ENCODE measurements around the gene LMNA. TPM values are rescaled to one million over a fixed set of nuclear protein-coding genes. Genes with fewer than 3 reads are reported as not detected.
A peak's percentile ranks its signal among the peaks of the same experiment; 100 is the strongest.

Gene LMNA
- total RNA-seq, 1 experiment from 2014 or later: 1,568 TPM

- Histone ChIP-seq H3K9me3 (no peaks in the 10 kb centered on the region), H3K27me3 (no peaks in the 10 kb centered on the region), H3K36me3 (peaks cover 58% of the 10 kb centered on the region), H3K4me3 (no peak overlapping the region)
- peak; percentile 51 for DNase-seq
Measured at GRCh38 chr1:156140879-156141707, 26.6 kb downstream of the LMNA start.

GRCh38 chr1:156143765-156144489 is 29.4 kb downstream of the LMNA start:
- Histone ChIP-seq H3K4me3 (no peak overlapping the region), H3K27me3 (no peaks in the 10 kb centered on the region), H3K36me3 (peaks cover 30% of the 10 kb centered on the region), H3K9me3 (no peaks in the 10 kb centered on the region)
- DNase-seq: no peak

GRCh38 chr1:156144742-156145141 is 30.2 kb downstream of the LMNA start:
- no peak for DNase-seq
- Histone ChIP-seq H3K9me3 (no peaks in the 10 kb centered on the region), H3K27me3 (no peaks in the 10 kb centered on the region), H3K4me3 (no peak overlapping the region), H3K36me3 (peaks cover 23% of the 10 kb centered on the region)

GRCh38 chr1:156145650-156146019 is 31.1 kb downstream of the LMNA start:
- DNase-seq: no peak
- Histone ChIP-seq H3K36me3 (peaks cover 14% of the 10 kb centered on the region), H3K9me3 (no peaks in the 10 kb centered on the region), H3K27me3 (no peaks in the 10 kb centered on the region), H3K4me3 (0 out of 2 replicates have a peak overlapping the region, but pooled peaks have one; percentile 0)

- DNase-seq: peak; percentile 95
- Histone ChIP-seq H3K9me3 (no peaks in the 10 kb centered on the region), H3K27me3 (no peaks in the 10 kb centered on the region), H3K4me3 (no peak overlapping the region), H3K36me3 (peaks cover 9% of the 10 kb centered on the region)
Measured at GRCh38 chr1:156146020-156146768, 31.7 kb downstream of the LMNA start.

- DNase-seq: peak; percentile 65
- Histone ChIP-seq H3K9me3 (no peaks in the 10 kb centered on the region), H3K36me3 (peaks cover 3% of the 10 kb centered on the region), H3K27me3 (no peaks in the 10 kb centered on the region), H3K4me3 (no peak overlapping the region)
Measured at GRCh38 chr1:156146769-156147405, 32.4 kb downstream of the LMNA start.

GRCh38 chr1:156148216-156148615 is 33.7 kb downstream of the LMNA start:
- H3K36me3 ChIP-seq: no peaks in the 10 kb centered on the region; the same call in 1 of the 2 replicates
- H3K27me3 ChIP-seq: no peaks in the 10 kb centered on the region
- no peaks in the 10 kb centered on the region for H3K9me3 ChIP-seq
- H3K4me3 ChIP-seq: no peak overlapping the region
- DNase-seq: no peak

GRCh38 chr1:156149374-156150332 is 35.1 kb downstream of the LMNA start:
- no peak for DNase-seq
- Histone ChIP-seq H3K27me3 (no peaks in the 10 kb centered on the region), H3K36me3 (no peaks in the 10 kb centered on the region; the same call in 1 of the 2 replicates), H3K9me3 (no peaks in the 10 kb centered on the region), H3K4me3 (no peak overlapping the region)

- Histone ChIP-seq H3K9me3 (no peaks in the 10 kb centered on the region), H3K27me3 (no peaks in the 10 kb centered on the region), H3K4me3 (no peak overlapping the region), H3K36me3 (no peaks in the 10 kb centered on the region)
- no peak for DNase-seq
Measured at GRCh38 chr1:156150333-156151011, 36.0 kb downstream of the LMNA start.

- no peaks in the 10 kb centered on the region for H3K27me3 ChIP-seq
- H3K36me3 ChIP-seq: no peaks in the 10 kb centered on the region
- H3K9me3 ChIP-seq: no peaks in the 10 kb centered on the region
- peak; percentile 78 for DNase-seq
- H3K4me3 ChIP-seq: no peak overlapping the region
Measured at GRCh38 chr1:156151093-156151688, 36.7 kb downstream of the LMNA start.

GRCh38 chr1:156152628-156153027 is 38.1 kb downstream of the LMNA start:
- H3K4me3 ChIP-seq: no peak overlapping the region
- no peaks in the 10 kb centered on the region for H3K27me3 ChIP-seq
- H3K36me3 ChIP-seq: no peaks in the 10 kb centered on the region
- DNase-seq: no peak
- H3K9me3 ChIP-seq: no peaks in the 10 kb centered on the region

- no peaks in the 10 kb centered on the region for H3K27me3 ChIP-seq
- H3K36me3 ChIP-seq: no peaks in the 10 kb centered on the region
- no peak for DNase-seq
- no peaks in the 10 kb centered on the region for H3K9me3 ChIP-seq
- H3K4me3 ChIP-seq: no peak within 1 kb of the TSS
Measured at GRCh38 chr1:156153362-156153761, 38.9 kb downstream of the LMNA start, which contains the start of gene SEMA4A. SEMA4A (plus strand) TSS chr1:156153585; CDS start chr1:156154579, 994 bp downstream.

- H3K4me3 ChIP-seq: no peak overlapping the region
- H3K9me3 ChIP-seq: no peaks in the 10 kb centered on the region
- no peaks in the 10 kb centered on the region for H3K36me3 ChIP-seq
- DNase-seq: no peak
- no peaks in the 10 kb centered on the region for H3K27me3 ChIP-seq
Measured at GRCh38 chr1:156154317-156154749, 39.8 kb downstream of the LMNA start.

- Histone ChIP-seq H3K36me3 (no peaks in the 10 kb centered on the region), H3K27me3 (no peaks in the 10 kb centered on the region), H3K9me3 (no peaks in the 10 kb centered on the region), H3K4me3 (no peak overlapping the region)
- no peak for DNase-seq
Measured at GRCh38 chr1:156155756-156156510, 41.4 kb downstream of the LMNA start.

Measured in MG63 (cell line).